Omental fat pad (tissue), 4 donors: Measurements from ENCODE around the gene FBXL7. TPM values are rescaled to one million over a fixed set of nuclear protein-coding genes. Genes with fewer than 3 reads are reported as not detected.

Source experiments
- ATAC-seq: fragments of 150-250 bp; one replicate; pipeline ENCODE4 v1.9.1; 2016; ENCODE audit warnings: mild to moderate bottlenecking, moderate library complexity; ENCODE audit not compliant: low FRiP score
- DNase-seq: peaks from one replicate; pipeline ENCODE4 v3.0.0-alpha.2; 2019; ENCODE audit warnings: low spot score
- CTCF ChIP-seq, 3 donors: fragments of 450-650 bp; IDR thresholded peaks; one replicate each; pipeline ENCODE4 v1.5.1; 2016 to 2017; ENCODE audit warnings: antibody characterized with exemption in 3 of 3, mild to moderate bottlenecking in 3 of 3, moderate library complexity in 2 of 3
- total RNA-seq, 4 donors: library from RNA; depleted of rRNA; stranded (reverse); fragments of >200 nt; gene quantifications; one replicate each; pipeline ENCODE4 v1.1.0, GENCODE V29; 2016

The FBXL7 gene
- total RNA-seq, 4 donors from 2014 or later, result 9.1 to 47.1 (median 17.1) TPM

- DNase-seq, result no peak
- TF ChIP-seq CTCF (IDR thresholded peaks at IDR 0.05), result no peak
- ATAC-seq, result no peak
Observed at GRCh38 chr5:15577831-15578230, 77.9 kb downstream of the FBXL7 start.

GRCh38 chr5:15579193-15579990 is 79.4 kb downstream of the FBXL7 start:
- DNase-seq, result no peak
- no peak for ATAC-seq
- TF ChIP-seq CTCF (IDR thresholded peaks at IDR 0.05), result no peak

GRCh38 chr5:15584528-15584927 is 84.5 kb downstream of the FBXL7 start:
- ATAC-seq (no peak), DNase-seq (no peak)
- no peak for TF ChIP-seq CTCF (IDR thresholded peaks at IDR 0.05)

GRCh38 chr5:15585128-15585527 is 85.1 kb downstream of the FBXL7 start:
- TF ChIP-seq CTCF (IDR thresholded peaks at IDR 0.05), result no peak
- ATAC-seq (peak; percentile 63), DNase-seq (no peak)

- no peak for TF ChIP-seq CTCF (IDR thresholded peaks at IDR 0.05)
- no peak for ATAC-seq
- DNase-seq, result no peak
Observed at GRCh38 chr5:15585841-15586591, 86.0 kb downstream of the FBXL7 start.

- no peak for ATAC-seq
- TF ChIP-seq CTCF (IDR thresholded peaks at IDR 0.05), result no peak
- DNase-seq, result no peak
Observed at GRCh38 chr5:15587916-15588315, 87.9 kb downstream of the FBXL7 start.
